Measurements from ENCODE around the gene CSE1L.
"Not testable (repeated sequence)": the region's sequence is repeated elsewhere in the genome, so short reads cannot be mapped to it uniquely, and the experiment has no call there.

The CSE1L gene

DNA sequence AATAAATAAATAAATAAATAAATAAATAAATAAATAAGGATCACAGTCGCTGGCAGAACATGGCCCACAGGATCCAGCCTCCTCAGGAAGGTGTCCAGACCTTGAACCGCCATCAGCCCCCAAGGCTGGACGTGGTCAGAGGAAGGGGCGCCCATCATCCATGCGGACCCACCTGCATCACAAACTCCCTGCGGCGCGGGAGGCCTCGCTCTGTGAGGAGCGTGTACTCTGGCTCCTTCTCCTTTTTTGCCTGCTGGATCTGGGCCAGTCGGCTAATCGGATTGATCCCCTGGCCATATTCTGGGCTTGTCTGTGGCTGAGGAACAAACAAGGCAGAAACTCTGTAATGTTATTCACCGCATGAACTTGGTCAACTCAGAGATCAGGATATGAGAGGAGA lies 76.8 kb downstream of the CSE1L start:
- DNase-seq (ENCODE audit: low read depth) = no peak

DNA sequence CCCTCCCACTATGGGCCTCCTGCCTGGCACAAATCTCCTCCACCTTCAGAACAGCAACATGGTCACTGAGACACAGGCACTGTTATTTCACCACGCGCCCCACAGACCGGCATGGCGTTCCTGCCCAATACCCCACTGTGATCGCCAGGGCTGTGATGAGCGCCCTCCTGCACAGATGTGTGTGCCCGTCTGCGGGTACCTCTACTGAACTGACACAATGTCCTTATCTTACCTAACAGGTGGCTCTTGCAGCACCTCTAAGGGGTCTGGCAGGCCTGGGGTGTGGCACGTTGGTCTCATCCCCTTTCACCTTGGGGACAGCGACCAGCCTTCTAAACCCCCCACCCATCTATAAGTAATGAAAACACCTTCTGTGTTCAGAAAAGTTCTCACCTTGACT lies 77.9 kb downstream of the CSE1L start:
- DNase-seq (ENCODE audit: low read depth) = no peak

DNA sequence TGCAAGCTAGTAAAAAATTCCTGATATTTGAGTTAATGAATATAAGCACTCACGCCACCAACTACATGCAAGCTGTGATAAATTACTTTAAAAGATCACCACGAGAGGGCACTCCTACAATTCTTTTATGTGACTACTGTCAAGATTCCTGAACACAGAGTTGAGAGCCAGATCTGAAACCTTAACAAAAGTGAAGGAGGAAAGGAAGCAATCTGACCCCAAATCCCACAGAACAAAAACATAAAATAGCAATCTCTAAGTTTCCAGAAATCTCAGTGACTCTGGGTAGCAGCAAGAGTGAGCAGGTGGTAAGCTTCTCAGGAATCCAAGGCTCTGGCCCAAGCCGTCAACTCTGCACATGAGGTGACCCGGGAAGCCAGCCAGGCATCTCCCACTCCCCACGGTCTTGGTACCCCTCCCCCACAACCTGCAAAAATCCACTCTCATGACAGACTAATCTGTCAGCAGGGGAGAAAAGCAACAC lies 86.9 kb downstream of the CSE1L start:
- DNase-seq (ENCODE audit: low read depth) = no peak

DNA sequence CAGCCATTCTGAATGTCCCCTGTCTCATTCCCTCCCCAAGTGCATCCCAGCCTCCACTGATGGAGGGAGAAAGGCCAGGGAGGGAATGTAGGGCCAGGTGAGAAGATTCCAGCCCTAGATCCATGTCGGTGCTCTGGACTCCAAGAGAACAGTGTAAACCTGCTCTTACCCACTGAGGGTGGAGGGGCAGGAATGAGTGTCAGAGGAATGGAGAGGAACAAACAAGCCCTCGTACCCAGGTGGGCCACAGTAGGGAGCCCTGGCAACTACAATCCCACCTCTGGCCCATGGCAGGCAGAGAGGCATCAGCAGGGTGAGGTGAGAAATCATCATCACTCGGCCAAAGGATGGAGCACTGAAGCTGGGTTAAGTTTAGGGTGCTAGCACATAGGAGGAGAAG lies 87.5 kb downstream of the CSE1L start:
- no peak for DNase-seq (ENCODE audit: low read depth)

DNA sequence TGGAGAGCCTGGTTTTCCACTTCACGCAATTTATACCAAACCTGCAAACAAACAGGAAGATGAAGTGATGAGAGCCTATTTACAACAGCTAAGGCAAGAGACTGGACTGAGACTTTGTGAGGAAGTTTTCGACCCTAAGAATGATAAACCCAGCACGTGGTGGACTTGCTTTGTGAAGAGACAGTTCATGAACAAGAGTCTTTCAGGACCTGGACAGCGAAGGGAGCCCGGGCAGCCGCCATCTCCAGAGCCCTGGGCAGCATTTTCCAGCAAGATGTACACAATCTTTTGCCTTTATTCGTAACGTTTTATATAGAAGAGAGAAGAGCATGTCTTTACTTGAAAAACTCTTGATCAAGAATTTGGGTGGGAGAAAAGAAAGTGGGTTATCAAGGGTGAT lies 88.7 kb downstream of the CSE1L start:
- not testable (repeated sequence) for DNase-seq (ENCODE audit: low read depth)

DNA sequence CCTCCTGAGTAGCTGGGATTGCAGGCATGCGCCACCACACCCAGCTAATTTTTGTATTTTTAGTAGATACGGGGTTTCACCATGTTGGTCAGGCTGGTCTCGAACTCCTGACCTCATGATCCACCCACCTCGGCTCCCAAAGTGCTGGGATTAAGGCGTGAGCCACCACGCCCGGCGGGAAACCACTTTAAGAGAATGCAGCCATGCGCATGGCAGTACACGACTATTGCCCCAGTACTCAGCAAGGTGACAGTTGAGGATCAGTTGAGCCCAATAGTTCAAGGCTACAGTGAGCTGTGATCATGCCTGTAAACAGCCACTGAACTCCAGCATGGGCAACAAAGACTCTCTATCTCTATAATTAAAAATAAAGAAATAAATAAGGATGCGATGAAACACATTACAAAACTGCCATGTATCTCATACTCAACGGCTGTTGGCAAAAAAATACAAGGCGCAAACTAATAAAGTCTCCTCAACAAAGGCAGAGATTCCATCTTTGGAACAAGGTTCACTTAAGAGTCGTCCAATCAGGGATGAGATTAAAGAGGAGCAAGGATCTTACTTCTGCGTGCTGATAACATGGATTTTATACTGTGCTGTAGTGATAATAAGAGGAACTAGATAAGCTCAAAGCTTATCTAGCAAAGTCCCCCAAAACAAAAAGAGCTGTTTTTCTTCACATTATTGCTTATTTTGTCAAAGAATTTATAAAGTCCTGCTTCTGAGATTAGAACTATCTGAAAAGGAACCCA lies 90.9 kb downstream of the CSE1L start:
- DNase-seq (ENCODE audit: low read depth) = no peak

DNA sequence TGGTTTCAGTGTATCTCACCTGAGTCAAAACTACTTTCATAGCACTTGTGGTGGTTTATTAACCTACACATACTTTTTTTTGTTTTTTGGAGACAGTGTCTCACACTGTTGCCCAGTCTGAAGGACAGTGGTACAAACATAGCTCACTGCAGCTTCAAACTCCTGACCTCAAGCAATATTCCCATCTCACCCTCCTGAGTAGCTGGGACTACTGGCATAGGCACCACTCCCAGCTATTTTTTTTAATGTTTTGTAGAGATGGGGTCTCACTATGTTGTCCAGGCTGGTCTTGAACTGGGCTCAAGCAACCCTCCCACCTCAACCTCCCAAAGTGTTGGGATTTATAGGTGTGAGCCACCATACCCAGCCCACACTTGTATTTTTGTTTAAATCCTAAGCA lies 92.3 kb downstream of the CSE1L start:
- no peak for DNase-seq (ENCODE audit: low read depth)

DNA sequence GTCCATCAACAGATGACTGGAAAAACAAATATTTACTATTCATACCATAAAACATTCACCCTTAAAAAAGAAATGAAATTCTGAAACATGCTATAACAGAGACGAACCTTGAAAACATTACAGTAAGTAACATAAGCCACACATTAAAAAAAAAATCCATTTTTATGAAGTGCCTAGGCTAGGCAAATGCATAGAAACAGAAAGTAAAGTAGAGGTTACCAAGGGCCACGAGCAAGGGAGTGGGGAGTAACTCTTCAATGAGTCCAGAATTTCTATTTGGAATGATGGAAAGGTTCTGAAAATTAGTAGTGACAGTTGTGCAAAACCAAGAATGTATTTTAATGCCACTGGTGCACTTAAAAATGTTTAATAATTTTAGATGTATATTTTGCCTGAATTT lies 94.3 kb downstream of the CSE1L start:
- no peak for DNase-seq (ENCODE audit: low read depth)

DNA sequence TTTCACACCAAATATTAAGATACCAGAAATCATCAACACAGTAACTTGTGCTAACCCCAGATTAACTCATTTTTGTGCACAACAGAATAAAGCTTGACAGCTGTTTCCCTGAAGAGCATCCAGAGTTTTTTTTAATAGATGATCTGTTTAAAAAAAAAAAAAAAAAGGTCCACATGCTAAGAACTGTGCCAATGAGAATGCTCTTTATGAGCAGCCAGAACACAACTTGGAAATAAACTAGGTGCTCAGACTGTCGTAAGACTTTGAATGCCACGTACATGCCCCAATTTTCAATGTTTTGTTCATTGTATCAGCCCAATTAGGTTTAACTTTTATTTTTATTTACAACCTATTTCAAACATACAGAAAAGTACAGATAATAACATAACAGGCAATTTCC lies 94.7 kb downstream of the CSE1L start:
- no peak for DNase-seq (ENCODE audit: low read depth)
